ENCODE data around the gene SMG7.

The SMG7 gene

DNA sequence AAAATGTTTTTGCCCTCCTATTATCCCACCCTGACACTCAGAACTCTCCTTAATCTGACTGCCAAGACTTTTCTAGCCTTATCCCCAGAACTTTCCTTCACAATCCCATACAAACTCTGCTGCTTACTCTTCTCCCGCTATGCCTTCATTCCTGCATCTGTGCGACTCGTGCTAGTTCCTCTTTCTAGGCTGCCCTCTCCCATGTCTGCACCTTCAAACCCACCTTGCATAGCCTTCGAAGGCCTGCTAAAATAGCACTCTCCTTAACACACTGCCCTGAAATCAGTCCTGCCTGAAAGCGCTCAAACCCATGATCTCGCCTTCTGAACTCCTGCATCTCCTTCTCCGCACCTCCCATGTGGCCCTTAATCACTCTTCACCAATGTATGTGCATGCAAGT lies 120.4 kb downstream of the SMG7 start:
- DNase-seq (ENCODE audit: low spot score) = no peak

DNA sequence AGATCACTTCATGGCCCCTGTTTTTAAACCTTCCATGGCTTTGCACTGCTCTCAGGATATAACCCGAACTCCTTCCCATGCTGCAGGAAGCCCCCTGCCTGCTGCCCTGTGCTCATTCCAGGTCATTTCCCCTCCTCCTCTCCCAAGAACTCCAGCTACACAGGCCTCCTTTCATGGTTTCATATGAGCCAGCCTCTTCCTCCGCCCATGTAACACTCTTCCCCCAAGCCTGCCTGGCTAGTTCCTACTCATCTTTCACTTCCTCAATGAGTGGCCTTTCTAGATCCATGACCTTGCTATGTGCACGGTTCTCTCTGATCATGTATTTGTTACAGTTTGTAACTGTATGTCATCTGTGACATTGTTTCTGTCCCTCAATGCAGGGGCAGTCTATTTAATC lies 121.1 kb downstream of the SMG7 start:
- DNase-seq (ENCODE audit: low spot score) = no peak

DNA sequence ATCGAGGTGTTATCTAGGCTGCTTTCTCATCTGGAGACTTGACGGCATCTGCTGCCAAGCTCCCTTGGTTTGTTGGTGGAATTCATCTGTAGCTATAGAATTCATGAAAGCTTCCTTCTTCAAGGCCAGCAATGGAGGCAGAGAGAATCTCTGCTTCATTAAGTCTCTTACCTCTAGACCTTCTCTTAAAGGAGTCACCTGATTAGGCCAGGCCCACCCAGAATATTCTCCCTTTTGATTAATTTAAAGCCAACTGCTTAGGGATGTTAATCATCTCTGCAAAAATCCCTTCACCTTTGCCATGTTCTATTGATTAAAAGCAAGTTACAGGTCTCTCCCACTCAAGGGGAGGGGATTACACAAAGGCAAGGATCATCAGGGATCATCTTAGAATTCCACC lies 123.2 kb downstream of the SMG7 start:
- DNase-seq (ENCODE audit: low spot score) = no peak

DNA sequence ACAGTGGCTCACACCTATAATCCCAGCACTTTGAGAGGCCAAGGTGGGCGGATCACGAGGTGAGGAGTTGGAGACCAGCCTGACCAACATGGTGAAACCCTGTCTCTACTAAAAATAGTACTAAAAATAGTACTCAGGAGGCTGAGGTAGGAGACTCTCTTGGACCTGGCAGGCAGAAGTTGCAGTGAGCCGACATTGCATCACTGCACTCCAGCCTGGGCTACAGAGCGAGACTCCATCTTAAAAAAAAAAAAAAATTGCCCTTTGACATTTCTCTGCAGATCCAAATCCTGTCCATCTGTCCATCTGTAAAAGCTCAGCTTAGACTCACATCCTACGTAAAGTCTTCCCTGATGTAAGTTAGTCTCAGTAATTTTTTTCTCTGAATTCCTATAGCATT lies 124.2 kb downstream of the SMG7 start:
- no peak for DNase-seq (ENCODE audit: low spot score)

DNA sequence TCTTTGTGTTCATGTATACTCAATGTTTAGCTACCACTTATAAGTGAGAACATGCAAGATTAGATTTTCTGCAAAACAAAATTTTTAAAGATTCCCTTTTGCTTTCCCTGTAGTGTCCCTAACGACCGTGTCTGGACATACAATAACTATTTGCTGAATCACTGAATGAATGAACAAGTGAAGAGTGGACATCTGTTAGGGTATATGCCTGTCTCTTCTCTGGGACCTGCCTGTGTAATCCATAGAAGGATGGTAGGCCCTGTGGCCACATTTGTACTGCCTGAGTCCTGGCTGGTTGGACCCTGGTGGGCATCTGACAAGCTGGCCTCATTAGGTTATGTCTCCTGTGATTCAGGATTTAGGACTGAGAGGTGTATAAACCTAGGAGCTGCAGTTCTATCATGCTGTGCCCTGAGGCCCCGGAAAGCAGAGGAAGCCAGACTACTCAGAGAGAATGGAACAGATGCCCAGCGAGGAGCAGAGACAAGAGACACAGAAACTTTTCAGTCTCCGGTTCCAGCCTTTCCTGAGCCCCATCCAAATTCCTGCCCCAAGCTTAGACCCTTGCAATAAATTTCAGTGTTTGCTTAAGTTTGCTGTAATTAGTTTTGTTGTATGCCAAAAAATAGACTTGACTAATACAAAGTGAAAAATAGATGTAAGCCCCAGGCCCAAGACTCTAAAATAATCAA lies 125.5 kb downstream of the SMG7 start:
- DNase-seq (ENCODE audit: low spot score) = no peak

DNA sequence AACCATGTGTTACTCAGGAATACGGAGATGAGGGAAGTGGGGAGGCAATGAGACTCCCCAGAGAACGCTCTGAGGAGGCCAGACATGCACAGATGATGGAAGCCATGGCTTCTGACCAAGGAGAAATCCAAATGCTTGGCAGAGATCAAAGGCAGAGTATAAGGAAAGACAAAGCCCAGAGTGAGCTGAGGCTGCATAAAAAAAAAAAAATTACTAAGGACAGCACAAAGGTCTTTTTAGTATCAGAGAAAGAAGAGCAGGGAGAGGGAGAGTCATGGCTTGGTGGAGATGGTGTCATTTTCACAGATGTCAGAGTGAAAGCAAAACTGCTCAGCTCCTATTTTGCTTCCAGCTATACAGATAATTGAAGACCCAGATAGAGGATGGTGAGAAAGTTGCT lies 126.1 kb downstream of the SMG7 start:
- no peak for DNase-seq (ENCODE audit: low spot score)

DNA sequence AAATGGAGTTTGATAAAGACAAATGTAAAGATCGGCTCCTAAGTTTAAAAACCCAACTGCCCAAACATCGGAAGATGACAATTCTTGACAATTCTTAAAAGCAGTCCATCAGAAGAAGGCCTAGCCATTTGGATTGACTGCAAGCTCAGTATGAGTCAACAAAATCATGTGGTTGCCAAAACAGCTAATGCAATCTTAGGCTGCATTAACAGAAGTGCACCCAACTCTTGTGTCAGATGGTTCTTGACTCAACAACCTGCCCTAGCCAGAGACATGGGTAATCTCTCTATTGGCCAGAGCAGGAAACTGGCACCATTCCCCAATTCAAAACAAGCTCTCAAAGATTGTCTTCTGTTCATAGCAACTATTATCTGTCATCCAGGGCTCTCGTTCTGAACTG lies 127.8 kb downstream of the SMG7 start:
- peak; percentile 67 for DNase-seq (ENCODE audit: low spot score)

DNA sequence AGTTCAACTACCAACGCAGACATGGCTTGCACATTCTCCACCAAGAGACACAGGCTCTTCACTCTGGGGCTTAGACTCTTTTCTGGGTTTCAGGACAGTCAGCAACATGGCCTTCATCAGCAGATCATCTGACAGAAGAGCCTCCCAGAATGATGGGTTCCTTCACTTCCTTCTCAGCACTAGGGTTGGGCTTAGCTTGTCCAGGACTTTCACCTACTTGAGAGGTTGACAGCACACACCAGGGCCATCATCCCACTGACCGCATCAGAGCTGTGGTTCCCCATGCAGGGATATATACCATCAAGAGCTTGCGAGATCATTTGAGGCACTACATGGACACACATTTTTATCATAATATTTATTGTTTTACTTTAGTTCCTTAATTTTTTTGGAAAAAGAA lies 128.3 kb downstream of the SMG7 start:
- DNase-seq (ENCODE audit: low spot score) = no peak

DNA sequence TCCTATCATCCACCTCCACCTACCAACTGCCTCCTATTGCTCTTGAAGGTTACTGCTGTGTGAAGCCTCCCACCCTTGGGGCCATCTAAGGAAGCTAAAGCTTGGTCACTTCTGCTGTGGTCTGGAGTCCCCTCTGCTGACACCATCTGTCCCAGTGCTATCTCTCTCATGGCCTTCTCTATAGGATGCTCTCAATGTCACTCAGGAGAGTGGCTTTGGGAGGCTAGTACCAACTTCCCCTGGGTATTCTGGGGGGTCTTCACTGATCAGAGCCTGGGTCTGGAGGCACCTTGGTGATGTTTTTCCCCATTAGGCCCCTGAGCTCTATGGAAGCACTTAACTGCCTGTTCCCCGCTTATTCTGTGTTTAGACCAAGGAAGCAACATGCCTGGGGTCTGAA lies 130.2 kb downstream of the SMG7 start:
- no peak for DNase-seq (ENCODE audit: low spot score)
